Measurements from ENCODE around the gene EED.

Gene EED

DNA sequence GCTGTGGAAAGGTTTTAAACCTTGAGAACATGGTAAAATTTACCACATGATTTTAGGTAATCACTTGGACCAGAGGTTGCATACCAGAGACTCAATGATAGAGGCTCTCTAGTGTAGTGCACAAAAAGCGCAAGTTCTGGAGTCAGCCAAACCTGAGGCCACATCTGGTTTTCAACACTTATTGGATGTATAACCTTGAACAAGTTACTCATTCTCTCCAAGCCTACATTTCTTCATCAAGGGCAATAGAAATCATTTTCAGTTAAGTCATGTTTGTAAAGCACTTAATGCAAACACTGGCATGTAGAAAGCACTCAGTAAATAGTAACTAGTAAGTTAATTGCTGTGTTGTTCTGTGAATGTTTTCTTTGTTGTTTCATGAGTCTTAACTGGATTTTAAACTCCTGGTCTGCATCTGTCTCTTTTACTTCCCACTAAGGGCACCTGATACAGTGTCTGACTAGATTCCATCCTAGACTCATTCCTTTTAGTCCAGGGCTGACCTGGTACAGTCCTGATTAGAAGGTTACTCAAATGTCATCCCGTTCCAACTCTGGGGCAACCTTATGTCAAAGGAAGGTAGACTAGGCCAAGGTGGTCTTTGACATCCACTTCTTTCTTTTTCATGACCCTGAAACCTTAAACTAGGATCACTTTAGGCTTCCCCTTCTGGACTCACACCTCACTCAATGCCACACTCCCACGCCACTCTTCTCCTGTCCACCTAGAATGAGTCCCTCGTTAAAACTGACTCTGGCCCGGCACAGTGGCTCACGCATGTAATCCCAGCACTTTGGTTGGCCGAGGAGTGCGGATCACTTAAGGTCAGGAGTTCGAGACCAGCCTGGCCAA lies 34.5 kb upstream of the EED start:
- no peak overlapping the region for H3K4me3 ChIP-seq (ENCODE audit: severe bottlenecking)
- TF ChIP-seq, protein P1, sequence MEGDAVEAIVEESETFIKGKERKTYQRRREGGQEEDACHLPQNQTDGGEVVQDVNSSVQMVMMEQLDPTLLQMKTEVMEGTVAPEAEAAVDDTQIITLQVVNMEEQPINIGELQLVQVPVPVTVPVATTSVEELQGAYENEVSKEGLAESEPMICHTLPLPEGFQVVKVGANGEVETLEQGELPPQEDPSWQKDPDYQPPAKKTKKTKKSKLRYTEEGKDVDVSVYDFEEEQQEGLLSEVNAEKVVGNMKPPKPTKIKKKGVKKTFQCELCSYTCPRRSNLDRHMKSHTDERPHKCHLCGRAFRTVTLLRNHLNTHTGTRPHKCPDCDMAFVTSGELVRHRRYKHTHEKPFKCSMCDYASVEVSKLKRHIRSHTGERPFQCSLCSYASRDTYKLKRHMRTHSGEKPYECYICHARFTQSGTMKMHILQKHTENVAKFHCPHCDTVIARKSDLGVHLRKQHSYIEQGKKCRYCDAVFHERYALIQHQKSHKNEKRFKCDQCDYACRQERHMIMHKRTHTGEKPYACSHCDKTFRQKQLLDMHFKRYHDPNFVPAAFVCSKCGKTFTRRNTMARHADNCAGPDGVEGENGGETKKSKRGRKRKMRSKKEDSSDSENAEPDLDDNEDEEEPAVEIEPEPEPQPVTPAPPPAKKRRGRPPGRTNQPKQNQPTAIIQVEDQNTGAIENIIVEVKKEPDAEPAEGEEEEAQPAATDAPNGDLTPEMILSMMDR (IDR thresholded peaks at IDR 0.05; ENCODE audit: poor library complexity, severe bottlenecking): no peak
- no peaks in the 10 kb centered on the region for H3K27me3 ChIP-seq (ENCODE audit: insufficient read depth, poor library complexity, severe bottlenecking)
- no peak overlapping the region for H3K27ac ChIP-seq (ENCODE audit: poor library complexity, severe bottlenecking)
- DNase-seq (ENCODE audit: low spot score) (no peak), ATAC-seq (ENCODE audit: low read depth) (no peak)
- no peaks in the 10 kb centered on the region for H3K9me3 ChIP-seq (ENCODE audit: severe bottlenecking)
- no peaks in the 10 kb centered on the region for H3K36me3 ChIP-seq (ENCODE audit: low read depth)
- no peaks in the 10 kb centered on the region for H3K4me1 ChIP-seq (ENCODE audit: insufficient read depth, poor library complexity, severe bottlenecking)

DNA sequence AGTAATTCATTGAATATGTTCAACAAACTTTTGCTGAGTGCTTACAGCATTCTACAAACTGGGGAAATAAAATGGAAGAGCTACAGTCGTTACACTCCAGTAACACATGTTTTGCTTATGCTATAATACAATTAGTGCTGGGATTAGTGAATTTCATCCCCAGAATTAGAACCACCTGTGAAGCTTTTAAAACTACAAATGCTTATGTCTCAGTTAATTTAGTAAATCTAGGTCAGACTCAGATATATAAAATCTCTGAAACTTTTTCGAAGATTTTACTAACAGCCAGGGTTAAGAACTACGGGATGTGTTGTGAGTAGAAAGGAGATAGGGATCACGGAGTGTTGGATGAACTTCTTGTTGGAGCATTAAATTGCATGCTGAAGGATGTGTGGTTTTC lies 33.7 kb upstream of the EED start:
- no peaks in the 10 kb centered on the region for H3K36me3 ChIP-seq (ENCODE audit: low read depth)
- DNase-seq (ENCODE audit: low spot score) (no peak), ATAC-seq (ENCODE audit: low read depth) (no peak)
- TF ChIP-seq, protein P1 (IDR thresholded peaks at IDR 0.05; ENCODE audit: poor library complexity, severe bottlenecking): no peak
- no peaks in the 10 kb centered on the region for H3K27me3 ChIP-seq (ENCODE audit: insufficient read depth, poor library complexity, severe bottlenecking)
- no peaks in the 10 kb centered on the region for H3K9me3 ChIP-seq (ENCODE audit: severe bottlenecking)
- H3K4me3 ChIP-seq (ENCODE audit: severe bottlenecking): no peak overlapping the region
- no peak overlapping the region for H3K27ac ChIP-seq (ENCODE audit: poor library complexity, severe bottlenecking)
- no peaks in the 10 kb centered on the region for H3K4me1 ChIP-seq (ENCODE audit: insufficient read depth, poor library complexity, severe bottlenecking)

DNA sequence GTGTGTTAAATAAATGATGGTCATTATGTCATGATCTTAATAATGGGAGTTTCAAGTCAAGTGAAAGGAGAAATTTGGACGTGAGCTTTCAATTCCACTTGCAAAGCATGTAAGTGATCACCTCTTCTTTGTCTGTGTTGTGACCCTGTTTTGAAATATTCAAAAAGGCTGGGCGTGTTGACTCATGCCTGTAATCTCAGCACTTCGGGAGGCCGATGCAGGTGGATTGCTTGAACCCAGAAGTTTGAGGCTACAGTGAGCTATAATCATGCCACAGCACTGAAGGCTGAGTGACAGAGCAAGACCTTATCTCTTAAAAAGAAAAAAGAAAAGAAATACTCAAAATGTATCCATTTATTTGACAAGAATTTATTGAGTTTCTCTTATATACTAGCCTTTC lies 32.9 kb upstream of the EED start:
- TF ChIP-seq, protein P1 (IDR thresholded peaks at IDR 0.05; ENCODE audit: poor library complexity, severe bottlenecking): no peak
- no peaks in the 10 kb centered on the region for H3K4me1 ChIP-seq (ENCODE audit: insufficient read depth, poor library complexity, severe bottlenecking)
- H3K9me3 ChIP-seq (ENCODE audit: severe bottlenecking): no peaks in the 10 kb centered on the region
- no peaks in the 10 kb centered on the region for H3K36me3 ChIP-seq (ENCODE audit: low read depth)
- H3K27me3 ChIP-seq (ENCODE audit: insufficient read depth, poor library complexity, severe bottlenecking): no peaks in the 10 kb centered on the region
- no peak overlapping the region for H3K27ac ChIP-seq (ENCODE audit: poor library complexity, severe bottlenecking)
- ATAC-seq (ENCODE audit: low read depth) (0 out of 3 replicates have a peak, but pooled peaks have one; percentile 40), DNase-seq (ENCODE audit: low spot score) (no peak)
- no peak overlapping the region for H3K4me3 ChIP-seq (ENCODE audit: severe bottlenecking)

DNA sequence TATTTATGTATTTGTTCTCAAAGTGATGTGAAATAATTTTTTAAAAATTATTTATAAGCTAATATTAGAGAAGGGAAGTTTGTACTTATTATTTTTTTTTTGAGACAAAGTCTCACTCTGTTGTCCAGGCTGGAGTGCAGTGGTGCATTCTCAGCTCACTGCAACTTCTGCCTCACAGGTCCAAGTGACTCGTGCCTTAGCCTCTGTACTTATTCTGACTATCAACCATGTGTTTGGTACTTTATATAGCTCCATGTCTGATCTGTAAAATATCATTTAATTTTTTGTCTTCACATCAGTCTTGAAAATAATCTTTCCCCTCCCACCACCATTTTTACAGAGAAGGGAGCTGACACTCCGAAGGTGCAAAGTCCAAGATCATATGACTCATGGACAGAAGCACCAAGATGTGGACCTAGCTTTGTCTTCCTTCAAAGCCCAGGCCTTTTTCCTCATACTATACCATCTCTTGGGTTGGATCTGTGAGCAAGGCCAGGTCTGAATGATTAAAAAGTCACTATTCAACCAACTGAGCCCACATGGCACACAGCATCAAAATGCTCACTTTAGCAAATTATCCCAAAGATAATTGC lies 32.4 kb upstream of the EED start:
- no peaks in the 10 kb centered on the region for H3K9me3 ChIP-seq (ENCODE audit: severe bottlenecking)
- H3K36me3 ChIP-seq (ENCODE audit: low read depth): no peaks in the 10 kb centered on the region
- DNase-seq (ENCODE audit: low spot score) (no peak), ATAC-seq (ENCODE audit: low read depth) (no peak)
- TF ChIP-seq, protein P1 (IDR thresholded peaks at IDR 0.05; ENCODE audit: poor library complexity, severe bottlenecking): no peak
- no peak overlapping the region for H3K4me3 ChIP-seq (ENCODE audit: severe bottlenecking)
- H3K27me3 ChIP-seq (ENCODE audit: insufficient read depth, poor library complexity, severe bottlenecking): no peaks in the 10 kb centered on the region
- no peak overlapping the region for H3K27ac ChIP-seq (ENCODE audit: poor library complexity, severe bottlenecking)
- H3K4me1 ChIP-seq (ENCODE audit: insufficient read depth, poor library complexity, severe bottlenecking): no peaks in the 10 kb centered on the region

DNA sequence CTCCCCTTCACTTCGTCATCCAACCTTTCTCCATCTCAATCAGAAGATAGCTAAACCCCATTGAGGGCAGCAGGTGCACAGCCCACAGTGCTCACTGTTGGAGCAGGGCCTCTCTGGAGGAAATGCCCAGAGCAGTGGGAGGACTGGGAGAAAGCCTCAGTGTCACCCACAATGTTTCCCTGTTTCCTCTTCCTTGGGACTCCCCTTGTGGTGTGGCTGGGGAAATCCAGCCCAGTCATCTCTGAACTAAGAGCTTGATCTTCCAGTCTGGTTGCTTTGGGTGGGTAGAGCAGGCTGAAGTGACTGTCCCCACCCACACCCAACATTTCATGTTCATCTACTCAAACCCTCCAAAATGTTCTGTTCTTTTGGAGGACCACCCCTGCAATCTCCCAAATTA lies 29.8 kb upstream of the EED start:
- Histone ChIP-seq H3K9me3 (ENCODE audit: severe bottlenecking) (no peaks in the 10 kb centered on the region), H3K27me3 (ENCODE audit: insufficient read depth, poor library complexity, severe bottlenecking) (no peaks in the 10 kb centered on the region), H3K4me1 (ENCODE audit: insufficient read depth, poor library complexity, severe bottlenecking) (no peaks in the 10 kb centered on the region), H3K4me3 (ENCODE audit: severe bottlenecking) (no peak overlapping the region), H3K27ac (ENCODE audit: poor library complexity, severe bottlenecking) (no peak overlapping the region), H3K36me3 (ENCODE audit: low read depth) (no peaks in the 10 kb centered on the region)
- no peak for DNase-seq (ENCODE audit: low spot score)
- no peak for ATAC-seq (ENCODE audit: low read depth)
- TF ChIP-seq, protein P1 (IDR thresholded peaks at IDR 0.05; ENCODE audit: poor library complexity, severe bottlenecking): no peak
